HG03558 (cell line): ENCODE measurements around the gene PDE9A.

Experiments
- ATAC-seq: cut with Tn5 transposase; IDR thresholded peaks from one replicate; pipeline ENCODE4 v1.9.1; 2021; ENCODE audit warnings: moderate number of reproducible peaks; ENCODE audit not compliant: unreplicated experiment; ENCODE audit errors: extremely low read depth

Gene PDE9A

GRCh38 chr21:42668298-42668992 lies 15.0 kb downstream of the PDE9A start:
- no peak for ATAC-seq

GRCh38 chr21:42669041-42669440 lies 15.6 kb downstream of the PDE9A start:
- ATAC-seq = no peak

- ATAC-seq = no peak
Measured at GRCh38 chr21:42670058-42670880, 16.8 kb downstream of the PDE9A start.

GRCh38 chr21:42670884-42671283 lies 17.5 kb downstream of the PDE9A start:
- ATAC-seq = no peak

- ATAC-seq = no peak
Measured at GRCh38 chr21:42671778-42672593, 18.6 kb downstream of the PDE9A start.

- no peak for ATAC-seq
Measured at GRCh38 chr21:42672699-42673458, 19.5 kb downstream of the PDE9A start.

GRCh38 chr21:42673633-42674328 lies 20.4 kb downstream of the PDE9A start:
- no peak for ATAC-seq

GRCh38 chr21:42674351-42674940 lies 21.0 kb downstream of the PDE9A start:
- no peak for ATAC-seq

GRCh38 chr21:42675403-42675802 lies 22.0 kb downstream of the PDE9A start:
- ATAC-seq = no peak

- no peak for ATAC-seq
Measured at GRCh38 chr21:42676808-42677207, 23.4 kb downstream of the PDE9A start.

GRCh38 chr21:42677339-42678321 lies 24.2 kb downstream of the PDE9A start:
- no peak for ATAC-seq

GRCh38 chr21:42678618-42679295 lies 25.3 kb downstream of the PDE9A start:
- no peak for ATAC-seq

GRCh38 chr21:42679319-42680057 lies 26.1 kb downstream of the PDE9A start:
- ATAC-seq = no peak

- ATAC-seq = no peak
Measured at GRCh38 chr21:42680058-42680330, 26.6 kb downstream of the PDE9A start.

- ATAC-seq = no peak
Measured at GRCh38 chr21:42680429-42680828, 27.0 kb downstream of the PDE9A start.

GRCh38 chr21:42681296-42682206 lies 28.1 kb downstream of the PDE9A start:
- no peak for ATAC-seq
